NCI-H2107 treated with DMSO at 0.1 percent for 48 hours (cell line): ENCODE data around the gene DLD.

ENCODE experiments used
- DNase-seq: peaks from one replicate; lab custom pipeline; 2025; ENCODE audit not compliant: unreplicated experiment; lab: John Stamatoyannopoulos, UW

DLD gene

GRCh38 chr7:107967420-107967819, 76.4 kb downstream of the DLD start:
- no peak for DNase-seq

DNA sequence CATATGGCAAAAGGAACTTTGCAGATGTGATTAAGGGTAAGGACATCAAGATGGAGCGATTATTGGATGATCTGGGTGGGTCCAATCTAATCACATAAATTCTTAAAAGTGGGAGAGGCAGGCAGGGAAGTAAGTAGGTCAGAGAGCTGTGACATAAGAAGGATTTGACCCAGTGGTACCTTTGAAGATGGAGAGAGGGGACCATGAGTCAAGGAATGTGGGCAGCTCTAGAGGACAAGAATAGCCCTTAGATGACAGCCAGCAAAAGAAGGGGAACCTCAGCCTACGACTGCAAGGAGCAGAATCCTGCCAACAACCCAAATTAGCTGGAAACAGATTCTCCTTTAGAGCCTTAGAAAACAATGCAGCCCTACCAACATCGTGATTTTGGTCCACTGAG, 77.5 kb downstream of the DLD start:
- no peak for DNase-seq

- DNase-seq, result no peak
Observed at GRCh38 chr7:107969856-107970255, 78.9 kb downstream of the DLD start.
